Measurements from ENCODE around the gene NOLC1.

NOLC1 gene

DNA sequence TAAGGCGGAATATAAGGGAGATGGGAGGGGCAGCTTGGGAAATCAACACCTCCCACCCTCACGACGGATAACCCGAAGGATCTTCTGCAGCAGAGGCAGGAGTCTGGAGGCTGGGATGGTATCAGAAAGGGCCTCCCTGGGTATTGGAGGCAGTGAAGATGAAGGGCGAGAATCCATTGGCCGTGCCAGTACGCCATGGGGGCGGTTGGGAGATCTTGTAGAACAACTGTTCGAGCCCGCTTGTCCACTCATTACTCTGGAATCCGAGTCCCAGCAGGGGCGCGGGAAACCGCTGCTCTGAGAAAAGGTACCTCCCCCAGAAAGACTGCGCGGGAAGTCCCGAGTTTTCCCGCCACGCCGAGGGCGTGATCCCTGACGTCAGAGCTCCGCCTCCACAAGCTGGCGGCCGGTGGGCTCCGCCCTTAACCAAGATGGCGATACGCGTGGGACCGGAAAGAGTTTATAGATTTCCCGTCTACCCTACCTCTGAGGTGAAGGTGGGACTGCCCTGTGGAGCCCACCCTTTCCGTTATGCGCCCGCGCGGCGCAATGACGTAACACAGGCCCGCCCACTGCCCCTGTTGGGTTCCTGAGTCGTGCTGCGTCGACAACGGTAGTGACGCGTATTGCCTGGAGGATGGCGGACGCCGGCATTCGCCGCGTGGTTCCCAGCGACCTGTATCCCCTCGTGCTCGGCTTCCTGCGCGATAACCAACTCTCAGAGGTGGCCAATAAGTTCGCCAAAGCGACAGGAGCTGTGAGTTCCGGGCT, at the start of gene NOLC1:
NOLC1 (plus strand) TSS at position 616 of the 771 bp plus-strand sequence; CDS start at position 638, 22 bp downstream.
- peak; percentile 98 for DNase-seq

DNA sequence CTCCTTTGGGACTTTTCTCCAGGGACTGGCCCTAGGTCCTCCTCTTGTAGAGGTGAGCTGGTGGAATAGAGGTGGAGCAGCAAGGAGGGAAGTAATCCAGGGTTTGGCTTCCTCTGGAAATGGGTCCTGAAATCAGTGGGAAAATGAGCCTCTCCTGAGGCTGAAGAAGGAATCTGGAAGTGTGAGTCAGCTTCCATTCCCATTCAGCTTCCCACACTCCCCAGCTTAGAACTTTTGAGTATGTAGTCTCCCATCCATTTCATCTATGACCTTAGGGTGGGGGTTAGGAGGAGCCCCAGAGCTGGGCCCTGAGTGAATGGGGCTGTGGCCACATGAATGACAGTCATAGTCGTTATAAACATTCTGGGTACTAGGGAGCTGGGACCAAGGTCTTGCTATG, 49.8 kb upstream of the NOLC1 start:
- DNase-seq, result no peak

DNA sequence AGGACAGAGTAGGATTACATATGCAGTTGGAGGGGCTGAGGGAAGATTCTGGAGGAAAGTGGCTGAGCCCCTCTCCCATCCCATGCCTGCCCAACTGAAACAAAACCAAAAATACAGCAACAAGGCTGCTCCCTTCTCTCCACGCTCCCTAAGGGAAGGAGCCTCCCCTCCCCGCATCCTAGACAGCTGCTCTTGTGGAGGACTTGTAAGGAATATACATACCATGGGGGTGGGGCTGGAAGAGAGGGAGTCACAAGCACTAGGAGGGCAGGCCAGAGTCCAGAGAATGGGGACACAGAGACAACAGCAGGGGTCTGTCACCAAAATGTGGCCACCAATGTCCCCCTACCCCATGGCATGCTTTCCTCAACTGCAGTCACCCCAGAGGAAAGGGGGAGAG, 45.2 kb upstream of the NOLC1 start:
- no peak for DNase-seq

DNA sequence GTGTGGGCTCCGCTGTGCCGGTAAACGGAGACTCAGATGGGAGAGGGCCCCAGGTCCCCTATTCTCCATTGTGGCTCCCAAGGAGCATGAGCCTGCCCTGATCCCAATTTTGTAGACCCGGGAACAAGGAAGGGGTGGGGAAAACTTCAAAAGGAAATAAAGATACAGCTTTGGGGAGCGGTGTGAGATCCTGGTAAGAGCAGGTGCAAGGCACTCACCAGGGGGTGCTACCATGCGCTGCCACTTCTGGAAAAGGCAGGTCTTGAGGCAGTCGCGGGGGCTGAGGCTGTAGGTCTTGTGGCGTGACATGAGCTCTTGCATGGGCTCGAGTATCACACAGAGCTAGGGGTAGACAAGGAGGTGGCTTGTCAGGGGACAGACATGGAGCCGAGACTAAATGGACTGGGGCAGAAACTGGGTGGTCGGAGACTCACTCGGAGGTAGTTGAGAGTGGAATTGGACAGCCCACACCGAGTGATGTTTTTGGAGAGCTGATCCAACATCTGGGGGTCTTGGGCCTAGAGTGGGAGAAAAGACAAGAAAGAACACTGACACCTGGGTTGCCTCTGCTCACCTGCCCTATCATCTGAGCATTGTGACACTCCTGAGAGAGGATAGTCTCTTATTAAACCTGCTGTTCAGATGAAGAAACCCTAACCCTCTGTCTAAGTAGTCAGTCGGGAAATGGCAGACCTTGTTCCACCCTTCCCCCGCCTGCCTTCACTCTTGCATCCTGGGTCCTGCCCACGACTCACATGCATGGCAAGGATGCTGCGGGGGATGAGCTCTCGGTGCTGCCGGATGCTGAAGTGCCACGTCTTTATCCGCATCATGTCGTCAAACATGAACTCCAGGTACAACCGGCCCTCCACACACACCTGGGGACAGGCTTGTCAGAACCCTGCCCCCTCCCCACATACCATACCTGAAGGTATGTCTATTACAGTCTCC, 42.7 kb upstream of the NOLC1 start:
- DNase-seq, result no peak

DNA sequence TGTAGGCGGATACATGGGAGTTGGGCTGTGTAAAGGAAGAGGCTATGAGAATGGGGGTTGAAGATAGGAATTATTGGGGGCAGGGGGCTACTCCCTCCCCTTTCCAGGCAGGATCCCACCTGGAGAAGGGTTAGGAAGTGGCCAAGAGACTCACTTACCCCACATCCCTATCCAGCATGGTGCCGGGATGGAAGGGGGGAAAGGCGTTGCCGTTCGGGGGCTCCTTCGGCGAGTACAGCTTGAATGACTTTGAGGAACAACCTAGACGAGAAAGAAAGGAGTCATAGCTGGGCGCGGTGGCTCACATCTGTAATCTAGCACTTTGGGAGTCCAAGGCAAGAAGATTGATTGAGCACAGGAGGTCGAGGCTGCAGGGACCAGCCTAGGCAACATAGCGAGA, 40.9 kb upstream of the NOLC1 start:
- no peak for DNase-seq

DNA sequence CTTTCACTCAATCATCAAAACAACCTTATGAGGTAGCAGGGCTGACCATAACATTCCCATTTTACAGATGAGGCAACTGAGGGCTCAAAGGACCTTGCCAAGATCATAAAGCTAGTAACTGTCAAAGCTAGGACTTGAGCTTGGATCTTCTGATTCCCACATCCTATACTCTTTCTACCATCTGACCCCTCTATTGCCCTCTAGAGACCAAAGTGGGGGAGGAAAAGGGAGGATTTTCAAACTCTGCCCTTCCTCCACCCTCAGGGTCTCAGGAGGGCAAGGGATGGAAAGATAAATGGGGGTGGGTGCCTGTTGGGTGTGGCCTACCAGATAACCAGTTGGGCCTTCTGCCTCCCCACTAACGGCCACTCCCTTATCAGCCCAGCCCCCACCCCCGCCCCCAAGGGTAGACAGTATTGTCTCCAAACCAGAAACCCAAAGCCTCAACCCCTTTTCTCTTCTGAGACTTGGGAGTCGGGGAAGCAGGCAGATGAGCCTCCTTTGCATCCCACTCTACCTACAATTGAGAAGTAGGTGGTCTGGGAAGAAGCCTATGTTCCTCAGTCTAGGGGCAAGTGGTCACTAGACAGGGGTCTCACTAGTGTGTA, 39.9 kb upstream of the NOLC1 start:
- no peak for DNase-seq

DNA sequence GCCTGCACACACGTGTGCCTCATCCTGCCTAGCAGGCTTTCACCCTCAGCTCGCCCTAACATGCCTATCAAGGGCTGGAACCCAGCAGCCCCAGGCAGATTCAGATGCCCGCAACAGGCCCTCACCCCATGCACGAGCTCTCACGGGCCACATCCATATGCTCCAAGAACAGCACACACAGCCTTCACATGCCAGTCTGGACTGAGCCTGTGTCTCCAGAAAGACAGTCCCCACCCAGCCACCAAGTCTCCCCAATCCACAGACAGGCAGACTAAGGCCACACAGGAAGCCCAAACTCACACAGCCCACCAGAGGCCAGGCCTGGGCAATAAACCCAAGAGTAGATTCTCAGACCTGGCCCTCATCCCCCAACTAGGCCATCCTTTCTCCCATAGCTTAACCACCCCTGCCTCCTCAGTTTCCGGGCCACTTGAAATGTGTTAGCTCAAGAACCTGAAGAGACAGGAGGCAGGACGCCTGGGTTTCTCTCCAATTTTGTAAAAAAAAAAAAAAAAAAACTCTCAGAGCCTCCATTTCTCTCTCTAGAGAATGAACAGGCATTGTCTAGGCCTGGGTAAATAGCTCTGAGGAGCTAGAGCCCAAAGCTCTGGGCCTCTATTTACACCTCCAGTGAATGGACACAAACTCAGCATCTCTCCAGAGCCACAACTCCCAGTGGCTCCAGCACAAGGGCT, 38.8 kb upstream of the NOLC1 start:
- no peak for DNase-seq

DNA sequence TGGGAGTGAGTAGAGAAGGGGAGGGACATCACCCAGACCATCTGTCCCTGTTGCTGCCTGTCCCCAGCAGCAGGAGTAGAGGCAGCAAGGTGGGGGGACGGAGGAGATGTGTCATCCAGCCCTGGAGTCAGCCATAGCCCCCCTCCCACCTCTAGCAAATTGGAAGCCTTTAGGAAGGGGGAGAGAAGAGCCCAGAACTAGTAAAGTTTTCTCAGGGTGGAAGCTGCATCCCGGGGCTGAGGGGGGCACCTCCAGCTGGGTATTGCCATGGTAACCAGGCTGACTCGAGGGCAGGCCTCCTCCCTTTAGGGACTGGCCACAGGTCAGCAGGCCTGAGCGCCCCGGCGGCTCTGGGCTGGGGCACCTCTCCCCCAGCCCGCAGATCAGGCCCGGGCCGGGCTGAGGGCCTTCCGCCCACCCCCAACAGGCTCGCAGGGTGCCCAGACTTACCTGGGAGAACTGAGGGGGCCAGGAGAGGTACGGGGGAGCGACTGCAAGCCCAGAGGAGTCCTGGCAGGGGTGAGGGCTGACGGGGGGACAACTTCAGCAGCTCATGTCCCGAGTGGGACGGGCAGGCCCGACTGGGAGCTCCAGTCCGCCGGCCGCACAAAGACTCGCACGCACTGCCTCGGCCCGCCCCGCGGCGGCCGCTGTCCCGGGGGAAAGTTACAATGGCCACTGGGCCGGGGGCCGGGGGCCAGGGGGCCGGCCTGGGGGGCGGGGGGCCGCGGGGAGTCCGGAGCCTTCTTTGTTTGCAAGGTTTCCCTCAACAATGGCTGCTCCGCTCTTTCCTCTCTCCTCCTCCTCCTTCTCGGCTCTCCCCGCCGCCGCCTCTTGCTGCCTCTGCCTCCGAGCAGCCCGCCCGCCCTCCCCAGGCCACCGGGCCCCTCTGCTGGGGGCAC, 38.0 kb upstream of the NOLC1 start:
- no peak for DNase-seq

DNA sequence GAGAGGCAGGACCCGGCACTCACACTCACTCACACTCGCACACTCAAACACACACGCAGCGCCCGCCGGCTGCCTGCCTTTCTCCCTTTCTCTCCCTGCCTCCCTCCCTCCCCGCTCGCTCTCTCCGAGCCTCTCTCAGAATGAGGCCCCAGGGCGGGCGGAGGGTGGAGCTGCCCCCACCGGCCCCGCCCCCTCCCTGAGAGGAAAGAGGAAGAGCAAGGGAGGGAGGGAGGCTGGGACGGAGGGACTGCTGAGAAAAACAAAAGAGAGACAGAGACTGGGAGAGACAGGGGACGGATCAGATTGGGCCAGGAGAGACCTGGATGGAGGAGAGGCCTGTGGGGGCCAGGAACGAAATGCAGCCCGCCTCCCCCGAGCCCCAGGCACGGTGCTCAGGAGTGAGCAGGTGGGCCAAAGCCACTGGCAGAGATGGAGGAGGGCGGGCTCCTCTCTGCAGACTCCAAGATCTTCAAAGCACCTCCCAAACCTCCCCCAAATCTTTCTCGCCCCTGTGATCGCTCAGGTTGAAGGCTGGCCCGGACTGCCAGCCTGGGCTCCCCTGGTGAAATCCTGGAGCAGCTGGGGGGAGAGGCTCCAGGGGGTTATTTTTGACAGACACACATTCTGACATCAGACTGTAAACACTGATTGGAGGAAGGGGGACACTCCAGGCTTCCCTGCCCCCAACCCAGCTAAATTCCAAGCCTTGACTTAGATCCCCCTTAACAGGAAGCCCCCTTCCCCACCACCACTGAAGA, 37.1 kb upstream of the NOLC1 start:
- peak; percentile 81 for DNase-seq

DNA sequence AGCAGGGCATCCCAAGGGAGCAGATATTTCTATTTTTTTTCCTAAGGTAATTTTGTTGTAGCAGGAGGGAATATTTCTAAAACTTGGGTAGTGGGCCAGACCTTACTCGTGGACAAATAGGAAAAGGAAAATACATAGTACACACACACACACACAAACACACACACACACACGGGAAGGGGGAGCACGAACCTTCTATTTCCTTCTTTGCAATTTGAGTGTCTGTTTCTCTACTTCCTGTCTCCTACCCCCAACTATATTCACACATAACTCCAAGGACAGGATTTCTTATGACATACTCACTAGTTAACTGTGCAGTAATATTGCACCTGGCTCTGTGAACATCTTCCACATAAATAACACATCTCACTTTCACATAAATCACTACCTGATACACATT, 36.4 kb upstream of the NOLC1 start:
- DNase-seq, result peak; percentile 17

DNA sequence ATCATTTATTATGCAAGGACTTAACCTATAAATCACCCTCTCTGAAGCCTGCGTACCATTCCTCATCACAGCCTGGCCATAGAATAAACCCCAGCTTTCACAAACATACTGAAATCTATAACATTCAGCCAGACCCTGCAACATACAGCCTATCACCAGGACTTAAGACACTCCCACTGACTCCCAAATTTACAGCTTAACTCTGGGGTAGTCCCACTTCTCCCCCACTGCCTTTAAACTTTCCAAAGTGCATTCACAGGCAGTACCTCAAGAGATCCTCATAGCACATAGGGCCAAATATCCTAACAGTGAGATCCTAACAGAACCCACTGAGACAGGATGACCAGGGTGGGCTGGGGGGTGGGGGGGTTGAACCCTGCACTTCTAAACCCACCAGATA, 35.5 kb upstream of the NOLC1 start:
- DNase-seq, result no peak

DNA sequence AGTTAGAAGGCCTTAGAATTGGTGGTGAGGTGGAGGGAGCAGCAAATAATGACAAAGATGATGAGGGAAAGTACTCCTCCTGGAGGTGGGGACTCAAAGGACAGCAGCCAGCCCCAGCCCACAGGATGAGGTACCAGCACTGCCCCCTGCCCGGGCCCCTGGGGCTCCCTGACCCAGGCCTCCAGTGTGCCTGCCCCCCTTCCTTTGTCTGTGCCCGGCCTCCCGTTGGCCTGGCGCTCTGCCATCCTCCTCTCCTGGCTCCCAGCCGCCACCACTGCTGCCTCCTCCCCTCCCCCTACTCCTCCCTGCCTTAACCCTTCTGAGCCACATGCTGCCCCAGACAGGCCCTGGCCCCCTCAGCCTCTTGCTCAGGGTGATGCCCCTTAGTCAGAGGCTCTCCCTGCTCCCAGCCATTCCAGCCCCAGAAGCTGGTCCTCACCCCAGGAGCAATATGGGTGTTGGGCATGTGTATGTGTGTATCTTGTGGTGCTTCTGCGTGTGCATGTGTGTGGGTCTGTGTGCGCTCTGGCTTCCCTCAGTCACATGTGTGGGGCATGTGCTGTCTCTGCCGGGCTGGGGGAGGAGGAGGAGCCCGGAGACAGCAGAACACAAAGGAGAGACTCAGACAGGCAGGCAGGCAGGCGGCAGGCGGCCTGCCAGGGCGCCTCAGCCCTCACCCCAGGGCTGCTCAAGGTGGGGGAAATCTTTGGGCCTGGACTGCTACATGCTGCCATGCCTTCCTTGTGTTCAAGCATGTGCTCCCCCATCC, 34.6 kb upstream of the NOLC1 start:
- DNase-seq, result peak; percentile 88

DNA sequence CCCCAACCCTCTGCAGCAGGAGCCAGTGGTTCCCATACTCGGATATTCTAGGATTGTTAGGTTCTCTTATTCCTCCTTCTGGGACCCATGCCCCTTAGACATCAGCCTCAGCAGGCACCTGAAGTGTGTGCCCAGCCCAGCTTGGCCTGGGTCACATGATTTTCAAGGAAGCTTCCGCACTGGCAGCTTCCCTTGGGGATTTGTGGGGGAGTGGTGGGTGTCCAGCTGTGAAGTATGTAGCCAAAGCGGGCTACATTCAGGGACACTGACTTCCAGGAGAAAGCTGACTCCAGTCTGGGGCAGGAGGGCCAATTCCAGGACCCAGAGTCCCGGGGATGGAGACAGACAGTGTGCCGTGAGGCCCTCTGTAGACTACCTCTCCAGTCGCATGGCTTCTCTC, 33.3 kb upstream of the NOLC1 start:
- no peak for DNase-seq

DNA sequence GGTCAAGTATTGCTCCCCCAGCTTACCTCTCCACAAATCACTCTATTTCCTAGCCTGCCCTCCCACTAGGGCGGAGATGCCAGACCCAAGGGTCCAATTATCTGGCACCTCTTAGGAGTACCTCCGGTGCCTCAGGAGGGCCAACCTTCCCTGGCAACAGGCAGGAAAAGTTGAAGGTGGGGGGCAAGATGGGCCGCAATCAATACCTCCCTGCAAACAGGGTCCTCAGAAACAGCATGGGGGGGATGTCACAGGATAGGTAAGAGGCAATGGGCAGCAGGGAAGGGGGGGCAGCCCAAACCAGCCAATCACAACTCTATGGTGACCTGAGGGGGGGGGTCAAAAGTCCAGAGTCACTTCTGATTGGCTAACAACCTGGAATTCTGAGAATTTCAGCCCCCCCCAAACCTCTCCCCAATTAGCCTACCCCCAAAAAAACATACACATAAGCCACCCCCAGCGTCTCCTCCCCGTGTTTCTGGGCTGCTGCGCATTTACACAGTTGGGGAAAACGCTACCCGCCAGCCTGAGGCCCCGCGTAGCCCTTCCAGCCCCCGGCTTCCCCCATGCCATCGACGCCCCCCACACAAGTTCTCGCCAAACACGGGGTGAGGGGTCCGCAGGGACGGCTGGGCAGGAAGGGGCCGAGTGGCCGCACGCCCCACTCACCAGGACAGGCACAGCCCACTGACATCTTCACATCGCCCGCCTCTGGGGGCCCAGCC, 32.6 kb upstream of the NOLC1 start:
- DNase-seq, result peak; percentile 26

DNA sequence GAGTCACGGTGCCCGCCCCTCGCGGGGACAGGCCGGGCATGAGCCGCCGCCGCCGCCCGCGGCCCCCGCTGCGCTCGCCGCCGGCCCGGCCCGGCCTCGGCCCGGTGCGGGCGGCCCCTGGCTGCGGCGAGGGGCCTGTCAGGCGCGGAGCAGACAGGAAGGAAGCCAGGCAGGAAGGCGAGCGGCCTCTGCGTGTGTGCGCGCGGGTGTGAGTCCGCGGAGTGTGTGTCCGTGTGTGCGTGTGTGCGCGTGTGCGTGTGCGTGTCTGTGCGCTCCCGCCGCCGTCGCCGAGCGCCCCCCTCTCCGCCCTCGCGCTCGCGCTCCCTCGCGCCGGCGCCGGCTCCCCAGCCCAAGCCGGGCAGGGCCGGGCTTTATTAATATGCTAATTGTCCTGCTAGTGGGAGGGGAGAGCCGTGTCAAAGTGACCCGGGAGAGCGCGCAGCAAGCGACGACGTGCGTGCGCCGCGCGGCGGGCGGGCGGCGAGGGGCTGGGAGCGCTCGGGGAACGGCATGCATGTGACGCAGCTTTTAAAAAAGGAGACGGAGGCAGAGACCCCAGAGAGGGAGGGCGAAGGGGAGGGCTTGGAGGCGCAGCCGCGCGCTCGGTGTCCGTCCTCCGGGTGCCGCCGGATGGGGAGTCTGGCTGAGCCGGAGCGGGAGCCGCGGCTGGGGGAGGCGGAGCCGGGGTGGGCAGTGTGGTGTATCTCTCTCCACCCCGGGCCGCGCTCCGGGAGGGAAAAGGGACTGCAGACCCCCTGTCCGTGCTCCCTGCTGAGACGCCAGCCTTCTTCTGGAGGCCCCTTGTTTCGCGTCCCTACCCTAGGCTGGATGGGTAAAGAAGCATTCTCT, 31.8 kb upstream of the NOLC1 start, which contains the start of gene LDB1:
LDB1 (minus strand) TSS at position 227 of the 849 bp plus-strand sequence. CDS start 258 bp downstream, outside the sequence.
- peak; percentile 78 for DNase-seq

DNA sequence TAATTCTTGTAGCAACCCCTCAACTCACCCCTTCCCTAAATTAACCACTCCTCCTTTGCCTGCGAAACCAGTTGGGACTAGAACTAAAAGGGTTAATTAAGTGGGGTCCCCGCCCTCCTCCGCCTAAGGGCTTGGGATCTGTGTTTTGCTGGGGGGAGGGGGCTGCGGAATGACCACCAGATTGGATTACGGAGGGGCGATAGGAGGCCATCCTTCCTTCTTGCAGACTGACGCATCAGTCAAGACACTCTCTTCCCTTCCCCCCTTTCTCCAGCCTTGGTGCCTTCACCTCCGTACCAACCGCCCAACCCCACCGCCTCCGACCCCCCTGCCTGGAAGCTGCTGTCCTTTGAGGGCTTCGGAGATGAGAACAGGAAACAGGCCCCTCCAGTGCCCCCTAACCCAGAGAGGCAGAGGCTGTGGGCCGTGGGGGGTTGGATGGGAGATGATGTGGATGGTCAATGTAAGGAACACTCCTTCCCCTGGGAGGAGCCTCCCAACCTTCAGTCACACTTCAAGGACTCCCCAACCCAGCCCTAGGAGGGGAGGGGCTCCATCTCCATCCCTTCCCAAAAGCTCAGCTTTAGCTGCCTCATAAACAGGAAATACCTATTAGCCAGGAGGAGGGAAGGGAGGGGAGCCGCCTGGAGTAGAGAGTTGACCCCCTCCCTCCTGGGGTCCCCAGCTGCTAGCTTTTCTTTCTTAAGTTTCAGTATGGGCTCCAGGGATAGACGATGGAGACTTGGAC, 31.0 kb upstream of the NOLC1 start:
- peak; percentile 45 for DNase-seq

DNA sequence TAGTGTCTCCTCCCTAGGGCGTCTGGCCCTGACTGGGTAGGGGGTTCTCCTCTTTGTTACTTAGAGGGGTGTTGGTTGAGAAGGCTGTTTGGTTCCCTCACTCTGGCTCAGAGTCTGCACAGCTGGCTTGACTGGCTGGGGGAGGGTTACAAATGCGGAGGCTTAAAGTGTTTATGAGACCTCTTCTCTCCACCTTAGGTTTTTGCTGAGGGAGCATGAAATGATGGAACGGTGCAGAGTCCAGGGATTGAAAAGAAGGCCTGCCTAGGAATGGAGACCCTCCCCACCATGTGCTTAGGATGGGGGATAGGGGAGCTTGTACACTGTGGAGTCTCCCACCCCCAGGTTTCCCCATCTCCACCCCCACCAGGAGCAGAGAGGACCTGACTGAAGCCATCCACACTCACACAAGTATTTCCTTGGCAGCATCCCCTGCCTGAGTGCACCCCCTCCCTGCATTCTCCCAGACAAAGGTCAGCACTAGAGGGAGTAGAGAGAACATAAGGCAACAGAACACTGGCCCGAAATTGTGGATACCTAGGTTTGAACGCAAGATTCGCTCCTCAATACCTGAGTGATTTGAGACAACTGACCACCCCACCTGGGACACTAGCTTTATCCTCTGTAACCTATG, 30.3 kb upstream of the NOLC1 start:
- DNase-seq, result no peak
